SK-N-SH (cell line): Measurements from ENCODE around the gene CRYBG1.

ENCODE experiments used
- CTCF ChIP-seq: fragments of 200-600 bp; sonication (generic); IDR thresholded peaks from 2 replicates; pipeline ENCODE4 v1.6.1; 2017; ENCODE audit warnings: antibody characterized with exemption, mild to moderate bottlenecking, moderate library complexity
- RAD21 ChIP-seq: IDR thresholded peaks from 2 replicates; pipeline ENCODE4 v1.6.1; 2012; ENCODE audit warnings: mild to moderate bottlenecking, low read length
- TAF1 ChIP-seq: IDR thresholded peaks from 2 replicates; pipeline ENCODE4 v1.6.1; 2012; ENCODE audit warnings: low read depth, mild to moderate bottlenecking, low read length, moderate library complexity, borderline replicate concordance
- TCF12 ChIP-seq: IDR thresholded peaks from 2 replicates; pipeline ENCODE4 v1.4.0; 2012
- ZBTB33 ChIP-seq: IDR thresholded peaks from 2 replicates; pipeline ENCODE4 v1.4.0; 2012; ENCODE audit warnings: low read depth, borderline replicate concordance

GRCh38 chr6:106536851-106537250 lies 176.3 kb downstream of the CRYBG1 start:
- TF ChIP-seq TAF1: no peak
- no peak for TF ChIP-seq ZBTB33
- TF ChIP-seq TCF12: peak; percentile 80
- no peak for TF ChIP-seq CTCF
- TF ChIP-seq RAD21: no peak
